Central memory CD4-positive, alpha-beta T cell (primary cell): Measurements from ENCODE around the gene DLG1.
A peak's percentile ranks its signal among the peaks of the same experiment; 100 is the strongest.

Source experiments
- DNase-seq: peaks from one replicate; pipeline ENCODE4 v3.0.0; 2022
- total RNA-seq, 3 experiments: gene quantifications; one replicate each; lab custom pipeline; 2026; lab: John Stamatoyannopoulos, UW

The DLG1 gene
- total RNA-seq: 71.3 to 135 (median 95.6) reads per million in 3 experiments

- peak; percentile 55 for DNase-seq
Observed at GRCh38 chr3:197298341-197298944, at the start of gene DLG1. Gene DLG1, minus strand, starts transcription at chr3:197298612. Its CDS starts 1,408 bp downstream, at chr3:197297204.

- no peak for DNase-seq
Observed at GRCh38 chr3:197348014-197348413, 49.6 kb upstream of the DLG1 start.

- no peak for DNase-seq
Observed at GRCh38 chr3:197345390-197345789, 47.0 kb upstream of the DLG1 start.

- no peak for DNase-seq
Observed at GRCh38 chr3:197344582-197345318, 46.3 kb upstream of the DLG1 start.

GRCh38 chr3:197343656-197344408 lies 45.4 kb upstream of the DLG1 start:
- DNase-seq: no peak

GRCh38 chr3:197343111-197343510 lies 44.7 kb upstream of the DLG1 start:
- no peak for DNase-seq

GRCh38 chr3:197340521-197340871 lies 42.1 kb upstream of the DLG1 start:
- no peak for DNase-seq

- DNase-seq: no peak
Observed at GRCh38 chr3:197339841-197340520, 41.6 kb upstream of the DLG1 start.

GRCh38 chr3:197338586-197338985 lies 40.2 kb upstream of the DLG1 start:
- DNase-seq: no peak

GRCh38 chr3:197337656-197338055 lies 39.2 kb upstream of the DLG1 start:
- DNase-seq: no peak

GRCh38 chr3:197337214-197337613 lies 38.8 kb upstream of the DLG1 start:
- DNase-seq: no peak

- no peak for DNase-seq
Observed at GRCh38 chr3:197336348-197336747, 37.9 kb upstream of the DLG1 start.

GRCh38 chr3:197335428-197336132 lies 37.2 kb upstream of the DLG1 start:
- DNase-seq: no peak

- DNase-seq: no peak
Observed at GRCh38 chr3:197333901-197334639, 35.7 kb upstream of the DLG1 start.

GRCh38 chr3:197331131-197331530 lies 32.7 kb upstream of the DLG1 start:
- DNase-seq: no peak

GRCh38 chr3:197329382-197329781 lies 31.0 kb upstream of the DLG1 start:
- no peak for DNase-seq

GRCh38 chr3:197328198-197328597 lies 29.8 kb upstream of the DLG1 start:
- DNase-seq: no peak

- DNase-seq: no peak
Observed at GRCh38 chr3:197327701-197328100, 29.3 kb upstream of the DLG1 start.

GRCh38 chr3:197325773-197326172 lies 27.4 kb upstream of the DLG1 start:
- no peak for DNase-seq

GRCh38 chr3:197322149-197322548 lies 23.7 kb upstream of the DLG1 start:
- no peak for DNase-seq

GRCh38 chr3:197320582-197320981 lies 22.2 kb upstream of the DLG1 start:
- DNase-seq: no peak
